HEK293 (cell line): ENCODE results near the gene ZNF710.

ENCODE experiments used
- BCL11A ChIP-seq: fragments of 450-650 bp; formaldehyde crosslinking; IDR thresholded peaks from 2 replicates; pipeline ENCODE4 v1.5.1; 2016; ENCODE audit warnings: low read depth, missing biosample characterization, missing genetic modification characterization
- FEZF1 ChIP-seq: fragments of 450-650 bp; formaldehyde crosslinking; IDR thresholded peaks from 2 replicates; pipeline ENCODE4 v1.5.1; 2016; ENCODE audit warnings: missing biosample characterization, missing genetic modification characterization
- IKZF3 ChIP-seq: fragments of 450-650 bp; IDR thresholded peaks from 2 replicates; pipeline ENCODE4 v1.5.0; 2018; ENCODE audit warnings: missing biosample characterization, mild to moderate bottlenecking, missing genetic modification characterization, moderate library complexity
- INSM2 ChIP-seq: fragments of 450-650 bp; formaldehyde crosslinking; IDR thresholded peaks from 2 replicates; pipeline ENCODE4 v1.5.1; 2016; ENCODE audit warnings: missing biosample characterization, missing genetic modification characterization
- MYNN ChIP-seq: fragments of 450-650 bp; formaldehyde crosslinking; IDR thresholded peaks from 2 replicates; pipeline ENCODE4 v1.5.1; 2016; ENCODE audit warnings: missing biosample characterization, missing genetic modification characterization, borderline replicate concordance
- ZBTB8A ChIP-seq: fragments of 450-650 bp; formaldehyde crosslinking; IDR thresholded peaks from 2 replicates; pipeline ENCODE4 v1.5.1; 2016; ENCODE audit warnings: missing biosample characterization, missing genetic modification characterization
- ZFP69B ChIP-seq: fragments of 450-650 bp; formaldehyde crosslinking; IDR thresholded peaks from 2 replicates; pipeline ENCODE4 v1.5.1; 2016; ENCODE audit warnings: missing biosample characterization, missing genetic modification characterization
- ZNF148 ChIP-seq: fragments of 450-650 bp; formaldehyde crosslinking; IDR thresholded peaks from 2 replicates; pipeline ENCODE4 v1.5.0; 2017; ENCODE audit warnings: missing biosample characterization, missing genetic modification characterization, borderline replicate concordance
- ZNF202 ChIP-seq: fragments of 450-650 bp; formaldehyde crosslinking; IDR thresholded peaks from 2 replicates; pipeline ENCODE4 v1.5.1; 2016; ENCODE audit warnings: missing biosample characterization, missing genetic modification characterization, borderline replicate concordance
- ZNF221 ChIP-seq: fragments of 450-650 bp; formaldehyde crosslinking; IDR thresholded peaks from 2 replicates; pipeline ENCODE4 v1.5.1; 2017; ENCODE audit warnings: missing biosample characterization, missing genetic modification characterization, borderline replicate concordance
- ZNF239 ChIP-seq: fragments of 450-650 bp; formaldehyde crosslinking; IDR thresholded peaks from 2 replicates; pipeline ENCODE4 v1.5.1; 2016; ENCODE audit warnings: missing biosample characterization, missing genetic modification characterization
- ZNF274 ChIP-seq, 2 experiments: fragments of 200-500 bp in 1 of 2; fragments of 450-650 bp in 1 of 2; sonication (Bioruptor generic) in 1 of 2; formaldehyde crosslinking in 1 of 2; IDR thresholded peaks; 2 replicates each; pipeline versions ENCODE4 v1.5.1 to v1.6.1; 2014 to 2016; ENCODE audit warnings: borderline replicate concordance in 1 of 2, inconsistent platforms in 1 of 2, low read length in 1 of 2, missing biosample characterization in 1 of 2, missing genetic modification characterization in 1 of 2
- ZNF473 ChIP-seq: fragments of 450-650 bp; formaldehyde crosslinking; IDR thresholded peaks from 2 replicates; pipeline ENCODE4 v1.5.1; 2017; ENCODE audit warnings: missing biosample characterization, missing genetic modification characterization
- ZNF530 ChIP-seq: fragments of 450-650 bp; formaldehyde crosslinking; IDR thresholded peaks from 2 replicates; pipeline ENCODE4 v1.5.1; 2016; ENCODE audit warnings: low read depth, missing biosample characterization, missing genetic modification characterization
- ZNF585B ChIP-seq: fragments of 450-650 bp; formaldehyde crosslinking; IDR thresholded peaks from 2 replicates; pipeline ENCODE4 v1.5.1; 2016; ENCODE audit warnings: missing biosample characterization, missing genetic modification characterization
- ZNF768 ChIP-seq: fragments of 450-650 bp; formaldehyde crosslinking; IDR thresholded peaks from 2 replicates; pipeline ENCODE4 v1.5.1; 2018; ENCODE audit warnings: missing biosample characterization, mild to moderate bottlenecking, missing genetic modification characterization
- ZNF843 ChIP-seq: fragments of 450-650 bp; formaldehyde crosslinking; IDR thresholded peaks from 2 replicates; pipeline ENCODE4 v1.5.1; 2016; ENCODE audit warnings: missing biosample characterization, missing genetic modification characterization
- ZSCAN18 ChIP-seq: fragments of 450-650 bp; formaldehyde crosslinking; IDR thresholded peaks from 2 replicates; pipeline ENCODE4 v1.5.1; 2016; ENCODE audit warnings: missing biosample characterization, missing genetic modification characterization
- ZSCAN4 ChIP-seq: fragments of 450-650 bp; formaldehyde crosslinking; IDR thresholded peaks from 2 replicates; pipeline ENCODE4 v1.5.1; 2017; ENCODE audit warnings: missing biosample characterization, missing genetic modification characterization
- TF ChIP-seq, protein P1 (sequence below): fragments of 450-650 bp; formaldehyde crosslinking; optimal IDR thresholded peaks from 2 replicates; pipeline ENCODE3; 2016; ENCODE audit warnings: missing biosample characterization, mild to moderate bottlenecking, missing genetic modification characterization
- TF ChIP-seq, protein P2 (sequence below): fragments of 450-650 bp; formaldehyde crosslinking; IDR thresholded peaks from 2 replicates; pipeline ENCODE4 v1.5.1; 2017; ENCODE audit warnings: missing biosample characterization, missing genetic modification characterization
- TF ChIP-seq, protein P3 (sequence below): fragments of 450-650 bp; formaldehyde crosslinking; IDR thresholded peaks from 2 replicates; pipeline ENCODE4 v1.5.1; 2016; ENCODE audit warnings: missing biosample characterization, missing genetic modification characterization

The ZNF710 gene

DNA sequence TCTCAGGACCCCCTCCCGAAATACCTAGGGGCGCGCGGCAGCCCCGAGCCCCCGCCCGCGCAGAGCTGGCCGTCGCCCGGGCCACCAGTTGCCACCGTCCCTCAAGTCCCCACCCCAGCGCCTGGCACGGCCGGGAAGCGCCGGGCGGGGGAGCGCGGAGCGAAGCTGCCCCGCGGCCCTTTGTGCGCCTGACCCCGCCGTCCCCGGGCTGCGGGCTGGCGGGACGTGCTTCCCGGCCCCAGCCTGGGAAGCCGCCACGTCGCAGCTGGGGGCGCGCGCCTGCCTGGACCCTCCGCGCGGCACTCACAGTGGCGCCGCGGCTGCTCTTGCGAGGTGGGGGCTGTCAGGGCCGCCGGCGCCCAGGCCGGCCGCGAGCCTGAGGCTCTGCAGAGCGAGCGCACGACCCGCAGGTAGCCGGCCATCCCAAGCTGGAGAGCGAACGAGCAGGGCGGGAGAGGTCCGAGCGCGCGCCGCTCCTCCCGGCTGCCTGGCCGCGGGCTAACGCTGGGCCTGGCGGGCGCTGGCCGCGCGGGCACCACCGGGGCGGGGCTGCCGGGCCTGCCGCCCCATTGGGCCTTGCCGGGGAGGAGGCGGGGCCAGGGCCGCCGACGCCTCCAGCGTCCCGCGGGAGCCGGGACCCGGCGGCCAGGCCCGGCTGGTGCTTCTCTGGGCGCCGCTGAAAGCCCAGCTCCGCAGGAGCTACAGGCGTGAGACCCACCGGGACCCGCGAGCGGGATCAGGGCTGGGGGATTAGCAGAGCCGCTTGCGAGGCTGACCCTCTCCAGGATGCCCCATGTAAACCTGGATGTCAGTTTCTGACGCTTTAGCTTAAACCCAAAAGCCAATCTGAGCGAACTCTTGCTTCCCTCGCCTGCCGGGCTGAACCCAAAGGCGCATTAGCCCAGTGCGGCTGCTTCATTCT is 101.1 kb downstream of the ZNF710 start, which contains the start of gene IDH2 (continued):
- TF ChIP-seq ZFP69B (tag by site-specific recombination) (no peak), ZNF473 (tag by site-specific recombination) (no peak), ZNF768 (tag by site-specific recombination) (no peak), ZSCAN18 (tag by site-specific recombination) (no peak), ZNF274 (IDR thresholded peaks at IDR 0.05; ENCODE audit: low read length) (no peak), ZNF274 (tag by site-specific recombination; IDR thresholded peaks at IDR 0.05; ENCODE audit: borderline replicate concordance) (no peak), ZBTB8A (peak; percentile 97), ZNF530 (no peak), MYNN (tag by site-specific recombination) (no peak), BCL11A (tag by site-specific recombination) (no peak), INSM2 (tag by site-specific recombination) (no peak), ZNF843 (tag by site-specific recombination) (no peak), FEZF1 (tag by site-specific recombination) (no peak), ZSCAN4 (tag by site-specific recombination) (no peak), IKZF3 (tag by site-specific recombination) (peak; percentile 27), ZNF148 (tag by site-specific recombination) (no peak), ZNF202 (tag by site-specific recombination) (no peak), ZNF221 (no peak), ZNF585B (0 out of 2 replicates have a peak, but pooled peaks have one; percentile 8), ZNF239 (tag by site-specific recombination) (no peak)
- TF ChIP-seq, protein P1, sequence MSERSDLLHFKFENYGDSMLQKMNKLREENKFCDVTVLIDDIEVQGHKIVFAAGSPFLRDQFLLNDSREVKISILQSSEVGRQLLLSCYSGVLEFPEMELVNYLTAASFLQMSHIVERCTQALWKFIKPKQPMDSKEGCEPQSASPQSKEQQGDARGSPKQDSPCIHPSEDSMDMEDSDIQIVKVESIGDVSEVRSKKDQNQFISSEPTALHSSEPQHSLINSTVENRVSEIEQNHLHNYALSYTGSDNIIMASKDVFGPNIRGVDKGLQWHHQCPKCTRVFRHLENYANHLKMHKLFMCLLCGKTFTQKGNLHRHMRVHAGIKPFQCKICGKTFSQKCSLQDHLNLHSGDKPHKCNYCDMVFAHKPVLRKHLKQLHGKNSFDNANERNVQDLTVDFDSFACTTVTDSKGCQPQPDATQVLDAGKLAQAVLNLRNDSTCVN (tag by site-specific recombination): peak; percentile 68
- TF ChIP-seq, protein P2, sequence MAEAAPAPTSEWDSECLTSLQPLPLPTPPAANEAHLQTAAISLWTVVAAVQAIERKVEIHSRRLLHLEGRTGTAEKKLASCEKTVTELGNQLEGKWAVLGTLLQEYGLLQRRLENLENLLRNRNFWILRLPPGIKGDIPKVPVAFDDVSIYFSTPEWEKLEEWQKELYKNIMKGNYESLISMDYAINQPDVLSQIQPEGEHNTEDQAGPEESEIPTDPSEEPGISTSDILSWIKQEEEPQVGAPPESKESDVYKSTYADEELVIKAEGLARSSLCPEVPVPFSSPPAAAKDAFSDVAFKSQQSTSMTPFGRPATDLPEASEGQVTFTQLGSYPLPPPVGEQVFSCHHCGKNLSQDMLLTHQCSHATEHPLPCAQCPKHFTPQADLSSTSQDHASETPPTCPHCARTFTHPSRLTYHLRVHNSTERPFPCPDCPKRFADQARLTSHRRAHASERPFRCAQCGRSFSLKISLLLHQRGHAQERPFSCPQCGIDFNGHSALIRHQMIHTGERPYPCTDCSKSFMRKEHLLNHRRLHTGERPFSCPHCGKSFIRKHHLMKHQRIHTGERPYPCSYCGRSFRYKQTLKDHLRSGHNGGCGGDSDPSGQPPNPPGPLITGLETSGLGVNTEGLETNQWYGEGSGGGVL (tag by site-specific recombination): no peak
- TF ChIP-seq, protein P3, sequence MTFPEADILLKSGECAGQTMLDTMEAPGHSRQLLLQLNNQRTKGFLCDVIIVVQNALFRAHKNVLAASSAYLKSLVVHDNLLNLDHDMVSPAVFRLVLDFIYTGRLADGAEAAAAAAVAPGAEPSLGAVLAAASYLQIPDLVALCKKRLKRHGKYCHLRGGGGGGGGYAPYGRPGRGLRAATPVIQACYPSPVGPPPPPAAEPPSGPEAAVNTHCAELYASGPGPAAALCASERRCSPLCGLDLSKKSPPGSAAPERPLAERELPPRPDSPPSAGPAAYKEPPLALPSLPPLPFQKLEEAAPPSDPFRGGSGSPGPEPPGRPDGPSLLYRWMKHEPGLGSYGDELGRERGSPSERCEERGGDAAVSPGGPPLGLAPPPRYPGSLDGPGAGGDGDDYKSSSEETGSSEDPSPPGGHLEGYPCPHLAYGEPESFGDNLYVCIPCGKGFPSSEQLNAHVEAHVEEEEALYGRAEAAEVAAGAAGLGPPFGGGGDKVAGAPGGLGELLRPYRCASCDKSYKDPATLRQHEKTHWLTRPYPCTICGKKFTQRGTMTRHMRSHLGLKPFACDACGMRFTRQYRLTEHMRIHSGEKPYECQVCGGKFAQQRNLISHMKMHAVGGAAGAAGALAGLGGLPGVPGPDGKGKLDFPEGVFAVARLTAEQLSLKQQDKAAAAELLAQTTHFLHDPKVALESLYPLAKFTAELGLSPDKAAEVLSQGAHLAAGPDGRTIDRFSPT: no peak
